Measurements from ENCODE around the gene PRR14. TPM values are rescaled to one million over a fixed set of nuclear protein-coding genes. Genes with fewer than 3 reads are reported as not detected.
A peak's percentile ranks its signal among the peaks of the same experiment; 100 is the strongest.

Gene PRR14
- polyA plus RNA-seq, 1 of the 3 experiments (the other 2 are of a cell fraction): 13.5 TPM

DNA sequence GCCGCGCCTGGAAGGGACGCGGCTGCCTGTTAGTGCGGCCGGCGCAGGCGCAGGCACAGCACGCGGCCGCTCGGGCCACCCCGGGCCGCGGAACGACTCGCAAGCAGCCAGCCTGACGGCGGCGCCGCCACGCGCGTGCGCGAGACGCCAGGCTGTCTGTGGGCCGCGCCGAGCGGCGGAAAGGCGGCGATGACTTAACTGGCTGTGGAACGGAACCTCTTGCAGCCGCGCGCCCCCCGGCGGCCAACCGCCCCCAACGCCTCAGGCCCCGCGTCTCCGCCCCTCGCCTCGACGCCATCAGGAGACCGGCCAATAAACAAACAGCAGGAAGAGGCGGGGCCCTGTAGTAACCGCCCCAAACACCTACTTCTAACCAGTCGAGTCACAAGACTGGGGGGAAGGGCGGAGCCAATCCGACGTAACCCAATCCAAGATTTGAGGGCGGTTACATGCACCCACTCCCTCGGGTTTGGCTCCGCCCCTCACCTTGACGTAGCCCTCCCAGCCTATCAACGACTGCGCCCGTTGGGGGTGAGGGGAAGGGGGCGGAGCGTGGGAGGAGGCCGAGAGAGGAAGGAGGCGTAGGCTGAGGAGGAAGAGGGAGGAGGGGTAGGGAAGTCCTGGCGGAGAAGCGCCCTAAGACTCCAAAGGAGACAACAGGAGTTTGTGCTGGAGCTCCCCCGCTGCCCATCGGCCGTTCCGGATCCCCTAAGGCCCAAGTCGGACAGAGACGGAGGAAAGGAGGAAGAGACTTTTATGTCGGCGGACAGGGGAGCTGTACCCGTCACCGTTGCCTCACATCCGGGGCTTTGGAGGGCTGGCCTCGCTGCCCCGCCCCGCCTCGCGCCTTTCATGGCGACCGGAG lies 7.3 kb downstream of the PRR14 start, which contains the start of gene FBRS:
Gene FBRS, plus strand, starts transcription at position 566 of the 865 bp plus-strand sequence. CDS start 1,088 bp downstream, outside the sequence.
- CTCF ChIA-PET: interaction anchor here (0.7 to 4.5 kb wide), 18 partner anchors 7 to 228 kb away, joined by 3 to 30 read pairs (median 5); partner anchors contain the start of genes DCTPP1, PRR14, SRCAP and ZNF688
- peak; percentile 96 for DNase-seq
- TF ChIP-seq RFX5 (IDR thresholded peaks at IDR 0.05; ENCODE audit: low read length): peak; percentile 78
- TF ChIP-seq ELF1 (IDR thresholded peaks at IDR 0.05): peak; percentile 42
- TF ChIP-seq TCF12 (IDR thresholded peaks at IDR 0.05): 0 out of 2 replicates have a peak, but pooled peaks have one; percentile 11
- TF ChIP-seq TAF1 (IDR thresholded peaks at IDR 0.05; ENCODE audit: borderline replicate concordance, low read depth, low read length): peak; percentile 37
- TF ChIP-seq RXRA (IDR thresholded peaks at IDR 0.05; ENCODE audit: borderline replicate concordance, low read depth): no peak
- no peak for TF ChIP-seq FOXM1 (IDR thresholded peaks at IDR 0.05; ENCODE audit: low read depth)
- TF ChIP-seq, protein P1, sequence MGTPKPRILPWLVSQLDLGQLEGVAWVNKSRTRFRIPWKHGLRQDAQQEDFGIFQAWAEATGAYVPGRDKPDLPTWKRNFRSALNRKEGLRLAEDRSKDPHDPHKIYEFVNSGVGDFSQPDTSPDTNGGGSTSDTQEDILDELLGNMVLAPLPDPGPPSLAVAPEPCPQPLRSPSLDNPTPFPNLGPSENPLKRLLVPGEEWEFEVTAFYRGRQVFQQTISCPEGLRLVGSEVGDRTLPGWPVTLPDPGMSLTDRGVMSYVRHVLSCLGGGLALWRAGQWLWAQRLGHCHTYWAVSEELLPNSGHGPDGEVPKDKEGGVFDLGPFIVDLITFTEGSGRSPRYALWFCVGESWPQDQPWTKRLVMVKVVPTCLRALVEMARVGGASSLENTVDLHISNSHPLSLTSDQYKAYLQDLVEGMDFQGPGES (IDR thresholded peaks at IDR 0.05; ENCODE audit: low read depth, low read length): peak; percentile 45
- TF ChIP-seq RAD21 (IDR thresholded peaks at IDR 0.05; ENCODE audit: low read length): peak; percentile 68
- TF ChIP-seq, protein P2, sequence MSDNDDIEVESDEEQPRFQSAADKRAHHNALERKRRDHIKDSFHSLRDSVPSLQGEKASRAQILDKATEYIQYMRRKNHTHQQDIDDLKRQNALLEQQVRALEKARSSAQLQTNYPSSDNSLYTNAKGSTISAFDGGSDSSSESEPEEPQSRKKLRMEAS (IDR thresholded peaks at IDR 0.05; ENCODE audit: low read depth): peak; percentile 84
- TF ChIP-seq, protein P3, sequence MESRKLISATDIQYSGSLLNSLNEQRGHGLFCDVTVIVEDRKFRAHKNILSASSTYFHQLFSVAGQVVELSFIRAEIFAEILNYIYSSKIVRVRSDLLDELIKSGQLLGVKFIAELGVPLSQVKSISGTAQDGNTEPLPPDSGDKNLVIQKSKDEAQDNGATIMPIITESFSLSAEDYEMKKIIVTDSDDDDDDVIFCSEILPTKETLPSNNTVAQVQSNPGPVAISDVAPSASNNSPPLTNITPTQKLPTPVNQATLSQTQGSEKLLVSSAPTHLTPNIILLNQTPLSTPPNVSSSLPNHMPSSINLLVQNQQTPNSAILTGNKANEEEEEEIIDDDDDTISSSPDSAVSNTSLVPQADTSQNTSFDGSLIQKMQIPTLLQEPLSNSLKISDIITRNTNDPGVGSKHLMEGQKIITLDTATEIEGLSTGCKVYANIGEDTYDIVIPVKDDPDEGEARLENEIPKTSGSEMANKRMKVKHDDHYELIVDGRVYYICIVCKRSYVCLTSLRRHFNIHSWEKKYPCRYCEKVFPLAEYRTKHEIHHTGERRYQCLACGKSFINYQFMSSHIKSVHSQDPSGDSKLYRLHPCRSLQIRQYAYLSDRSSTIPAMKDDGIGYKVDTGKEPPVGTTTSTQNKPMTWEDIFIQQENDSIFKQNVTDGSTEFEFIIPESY (IDR thresholded peaks at IDR 0.05; ENCODE audit: borderline replicate concordance, low read depth): no peak
- TF ChIP-seq, protein P4, sequence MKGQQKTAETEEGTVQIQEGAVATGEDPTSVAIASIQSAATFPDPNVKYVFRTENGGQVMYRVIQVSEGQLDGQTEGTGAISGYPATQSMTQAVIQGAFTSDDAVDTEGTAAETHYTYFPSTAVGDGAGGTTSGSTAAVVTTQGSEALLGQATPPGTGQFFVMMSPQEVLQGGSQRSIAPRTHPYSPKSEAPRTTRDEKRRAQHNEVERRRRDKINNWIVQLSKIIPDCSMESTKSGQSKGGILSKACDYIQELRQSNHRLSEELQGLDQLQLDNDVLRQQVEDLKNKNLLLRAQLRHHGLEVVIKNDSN (IDR thresholded peaks at IDR 0.05; ENCODE audit: borderline replicate concordance, low read depth): no peak
- TF ChIP-seq NFIC (IDR thresholded peaks at IDR 0.05; ENCODE audit: borderline replicate concordance): no peak
- TF ChIP-seq POLR2AphosphoS5 (IDR thresholded peaks at IDR 0.05; ENCODE audit: low read depth, low read length): peak; percentile 65; the same call in 1 of the 2 replicates
- no peak; the same call in 1 of the 2 replicates for TF ChIP-seq GABPA (IDR thresholded peaks at IDR 0.05; ENCODE audit: low read depth)
- no peak for TF ChIP-seq EZH2phosphoT487 (IDR thresholded peaks at IDR 0.05; ENCODE audit: borderline replicate concordance, low read depth)
- TF ChIP-seq EP300 (IDR thresholded peaks at IDR 0.05; ENCODE audit: borderline replicate concordance in 1 of 2, low read depth in 1 of 2, low read length in 1 of 2): no peak
- TF ChIP-seq, protein P5, sequence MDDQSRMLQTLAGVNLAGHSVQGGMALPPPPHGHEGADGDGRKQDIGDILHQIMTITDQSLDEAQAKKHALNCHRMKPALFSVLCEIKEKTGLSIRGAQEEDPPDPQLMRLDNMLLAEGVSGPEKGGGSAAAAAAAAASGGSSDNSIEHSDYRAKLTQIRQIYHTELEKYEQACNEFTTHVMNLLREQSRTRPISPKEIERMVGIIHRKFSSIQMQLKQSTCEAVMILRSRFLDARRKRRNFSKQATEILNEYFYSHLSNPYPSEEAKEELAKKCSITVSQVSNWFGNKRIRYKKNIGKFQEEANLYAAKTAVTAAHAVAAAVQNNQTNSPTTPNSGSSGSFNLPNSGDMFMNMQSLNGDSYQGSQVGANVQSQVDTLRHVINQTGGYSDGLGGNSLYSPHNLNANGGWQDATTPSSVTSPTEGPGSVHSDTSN (IDR thresholded peaks at IDR 0.05): peak; percentile 46
- no peak for TF ChIP-seq MEF2A (IDR thresholded peaks at IDR 0.05; ENCODE audit: borderline replicate concordance, low read depth)
- TF ChIP-seq MXI1 (IDR thresholded peaks at IDR 0.05; ENCODE audit: low read depth, low read length): peak; percentile 96
- TF ChIP-seq TEAD4 (IDR thresholded peaks at IDR 0.05; ENCODE audit: borderline replicate concordance, insufficient read depth): no peak
- TF ChIP-seq FOXJ3 (CRISPR knock-in tag; IDR thresholded peaks at IDR 0.05): no peak
- peak; percentile 97 for TF ChIP-seq NRF1 (IDR thresholded peaks at IDR 0.05; ENCODE audit: low read depth, low read length)
- TF ChIP-seq SIN3A (IDR thresholded peaks at IDR 0.05; ENCODE audit: borderline replicate concordance, low read depth, low read length): peak; percentile 20; the same call in 1 of the 2 replicates
- TF ChIP-seq, protein P6, sequence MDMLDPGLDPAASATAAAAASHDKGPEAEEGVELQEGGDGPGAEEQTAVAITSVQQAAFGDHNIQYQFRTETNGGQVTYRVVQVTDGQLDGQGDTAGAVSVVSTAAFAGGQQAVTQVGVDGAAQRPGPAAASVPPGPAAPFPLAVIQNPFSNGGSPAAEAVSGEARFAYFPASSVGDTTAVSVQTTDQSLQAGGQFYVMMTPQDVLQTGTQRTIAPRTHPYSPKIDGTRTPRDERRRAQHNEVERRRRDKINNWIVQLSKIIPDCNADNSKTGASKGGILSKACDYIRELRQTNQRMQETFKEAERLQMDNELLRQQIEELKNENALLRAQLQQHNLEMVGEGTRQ (IDR thresholded peaks at IDR 0.05; ENCODE audit: borderline replicate concordance, low read depth, low read length): no peak

More for the DNA sequence above, 7.3 kb downstream of the PRR14 start, which contains the start of gene FBRS:
- Histone ChIP-seq H4K20me1 (ENCODE audit: insufficient read depth) (peaks cover 24% of the 10 kb centered on the region; the same call in 1 of the 2 replicates), H3K4me3 (ENCODE audit: low read depth in 2 of 2, low read length in 1 of 2) (peak within 1 kb of the TSS; percentile 87 to 91), H3K27ac (ENCODE audit: low read depth in 2 of 2, low read length in 1 of 2) (peak within 1 kb of the TSS; percentile 99), H3K9ac (peak within 1 kb of the TSS; percentile 89), H3K4me2 (peak within 1 kb of the TSS; percentile 99), H3K9me3 (no peaks in the 10 kb centered on the region), H3K4me1 (ENCODE audit: control insufficient read depth in 1 of 2, insufficient read depth in 2 of 2, low read depth in 1 of 2, low read length in 1 of 2) (peaks cover 9 to 27% of the 10 kb centered on the region in 2 experiments; a peak in 2 of 4 replicates), H3K36me3 (replicated peaks in 1 of 2; ENCODE audit: control insufficient read depth in 1 of 2, insufficient read depth in 2 of 2, low read length in 1 of 2) (peaks cover 43 to 45% of the 10 kb centered on the region in 2 experiments), H3F3A (replicated peaks; ENCODE audit: insufficient read depth) (peaks cover 18% of the 10 kb centered on the region), H3K9me2 (no peaks in the 10 kb centered on the region), H3K27me3 (ENCODE audit: insufficient read depth) (no peaks in the 10 kb centered on the region), H3K79me2 (ENCODE audit: insufficient read depth) (peaks cover 41% of the 10 kb centered on the region), H2AFZ (ENCODE audit: low read depth) (peak within 1 kb of the TSS; percentile 75)
- POLR2A ChIA-PET: interaction anchor here (0.7 to 1.6 kb wide), 11 partner anchors 8 to 263 kb away, joined by 3 to 8 read pairs (median 4); partner anchors contain the start of genes DCTPP1, PHKG2, PRR14 and ZNF48
- under 1% methylated on average over 35 of the region's 86 CpGs for WGBS (ENCODE audit: low lambda C conversion rate)

All from SK-N-SH (cell line).